ENCODE results near the gene ADAM33. TPM values are rescaled to one million over a fixed set of nuclear protein-coding genes. Genes with fewer than 3 reads are reported as not detected.

The ADAM33 gene
- total RNA-seq, 1 experiment from 2014 or later: not detected

DNA sequence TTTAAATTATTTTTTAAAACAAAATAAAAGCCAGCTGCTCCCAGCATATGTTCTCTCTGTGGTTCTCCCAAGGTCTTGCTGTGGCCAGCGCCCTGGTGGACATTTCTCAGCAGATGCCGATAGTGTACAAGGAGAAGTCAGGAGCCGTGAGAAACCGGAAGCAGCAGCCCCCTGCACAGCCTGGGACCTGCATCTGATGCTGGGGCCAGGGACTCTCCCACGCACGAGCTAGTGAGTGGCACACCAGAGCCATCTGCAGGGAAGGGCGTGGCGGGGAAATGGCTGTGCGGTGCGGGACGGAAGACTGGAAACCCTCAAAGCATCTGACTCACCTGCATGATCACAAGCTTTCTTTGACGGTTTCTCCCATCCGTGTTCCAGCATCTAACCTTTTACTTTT, 35.2 kb downstream of the ADAM33 start:
- H3K4me1 ChIP-seq (ENCODE audit: control insufficient read depth in 1 of 2, insufficient read depth in 2 of 2, low read length in 2 of 2): no peaks in the 10 kb centered on the region
- no peak overlapping the region for H3K4me3 ChIP-seq (replicated peaks in 1 of 2; ENCODE audit: low read depth in 1 of 2, low read length in 2 of 2)
- no peaks in the 10 kb centered on the region for H3K9me3 ChIP-seq (ENCODE audit: control insufficient read depth in 1 of 2, insufficient read depth in 1 of 2, low read depth in 1 of 2, low read length in 2 of 2)
- ChIA-PET RAD21 (ENCODE audit: low non-redundant PET in 1 of 2, low total read pairs in 2 of 2, uncharacterized antibody in 2 of 2, unreplicated experiment in 2 of 2) (no interaction called here), CTCF (no interaction called here), POLR2A (no interaction called here)
- intact Hi-C loops (cut with micrococcal nuclease): no loop called here
- no peak overlapping the region for H3K4me2 ChIP-seq (ENCODE audit: low read length)
- no peak for DNase-seq (ENCODE audit: low read depth, low spot score)
- no peak overlapping the region for H3K27ac ChIP-seq (ENCODE audit: low read depth, low read length)
- ATAC-seq: no peak
- H3K36me3 ChIP-seq (ENCODE audit: control insufficient read depth in 1 of 2, insufficient read depth in 2 of 2, low read length in 2 of 2): no peaks in the 10 kb centered on the region
- TF ChIP-seq EZH2 (IDR thresholded peaks at IDR 0.05): no peak
- TF ChIP-seq, protein P1, sequence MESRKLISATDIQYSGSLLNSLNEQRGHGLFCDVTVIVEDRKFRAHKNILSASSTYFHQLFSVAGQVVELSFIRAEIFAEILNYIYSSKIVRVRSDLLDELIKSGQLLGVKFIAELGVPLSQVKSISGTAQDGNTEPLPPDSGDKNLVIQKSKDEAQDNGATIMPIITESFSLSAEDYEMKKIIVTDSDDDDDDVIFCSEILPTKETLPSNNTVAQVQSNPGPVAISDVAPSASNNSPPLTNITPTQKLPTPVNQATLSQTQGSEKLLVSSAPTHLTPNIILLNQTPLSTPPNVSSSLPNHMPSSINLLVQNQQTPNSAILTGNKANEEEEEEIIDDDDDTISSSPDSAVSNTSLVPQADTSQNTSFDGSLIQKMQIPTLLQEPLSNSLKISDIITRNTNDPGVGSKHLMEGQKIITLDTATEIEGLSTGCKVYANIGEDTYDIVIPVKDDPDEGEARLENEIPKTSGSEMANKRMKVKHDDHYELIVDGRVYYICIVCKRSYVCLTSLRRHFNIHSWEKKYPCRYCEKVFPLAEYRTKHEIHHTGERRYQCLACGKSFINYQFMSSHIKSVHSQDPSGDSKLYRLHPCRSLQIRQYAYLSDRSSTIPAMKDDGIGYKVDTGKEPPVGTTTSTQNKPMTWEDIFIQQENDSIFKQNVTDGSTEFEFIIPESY (IDR thresholded peaks at IDR 0.05; ENCODE audit: extremely low read depth, insufficient replicate concordance, low read length): no peak
- TF ChIP-seq SIN3A (IDR thresholded peaks at IDR 0.05; ENCODE audit: low read depth): no peak
- TF ChIP-seq FOSL1 (IDR thresholded peaks at IDR 0.05; ENCODE audit: low read depth): no peak
- TF ChIP-seq, protein P2, sequence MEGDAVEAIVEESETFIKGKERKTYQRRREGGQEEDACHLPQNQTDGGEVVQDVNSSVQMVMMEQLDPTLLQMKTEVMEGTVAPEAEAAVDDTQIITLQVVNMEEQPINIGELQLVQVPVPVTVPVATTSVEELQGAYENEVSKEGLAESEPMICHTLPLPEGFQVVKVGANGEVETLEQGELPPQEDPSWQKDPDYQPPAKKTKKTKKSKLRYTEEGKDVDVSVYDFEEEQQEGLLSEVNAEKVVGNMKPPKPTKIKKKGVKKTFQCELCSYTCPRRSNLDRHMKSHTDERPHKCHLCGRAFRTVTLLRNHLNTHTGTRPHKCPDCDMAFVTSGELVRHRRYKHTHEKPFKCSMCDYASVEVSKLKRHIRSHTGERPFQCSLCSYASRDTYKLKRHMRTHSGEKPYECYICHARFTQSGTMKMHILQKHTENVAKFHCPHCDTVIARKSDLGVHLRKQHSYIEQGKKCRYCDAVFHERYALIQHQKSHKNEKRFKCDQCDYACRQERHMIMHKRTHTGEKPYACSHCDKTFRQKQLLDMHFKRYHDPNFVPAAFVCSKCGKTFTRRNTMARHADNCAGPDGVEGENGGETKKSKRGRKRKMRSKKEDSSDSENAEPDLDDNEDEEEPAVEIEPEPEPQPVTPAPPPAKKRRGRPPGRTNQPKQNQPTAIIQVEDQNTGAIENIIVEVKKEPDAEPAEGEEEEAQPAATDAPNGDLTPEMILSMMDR (IDR thresholded peaks at IDR 0.05 in 2 of 3, conservative IDR thresholded peaks at IDR 0.05 in 1 of 3; ENCODE audit: borderline replicate concordance in 1 of 3, insufficient read depth in 1 of 3, low read depth in 2 of 3, low read length in 2 of 3): no peak
- TF ChIP-seq, protein P3, sequence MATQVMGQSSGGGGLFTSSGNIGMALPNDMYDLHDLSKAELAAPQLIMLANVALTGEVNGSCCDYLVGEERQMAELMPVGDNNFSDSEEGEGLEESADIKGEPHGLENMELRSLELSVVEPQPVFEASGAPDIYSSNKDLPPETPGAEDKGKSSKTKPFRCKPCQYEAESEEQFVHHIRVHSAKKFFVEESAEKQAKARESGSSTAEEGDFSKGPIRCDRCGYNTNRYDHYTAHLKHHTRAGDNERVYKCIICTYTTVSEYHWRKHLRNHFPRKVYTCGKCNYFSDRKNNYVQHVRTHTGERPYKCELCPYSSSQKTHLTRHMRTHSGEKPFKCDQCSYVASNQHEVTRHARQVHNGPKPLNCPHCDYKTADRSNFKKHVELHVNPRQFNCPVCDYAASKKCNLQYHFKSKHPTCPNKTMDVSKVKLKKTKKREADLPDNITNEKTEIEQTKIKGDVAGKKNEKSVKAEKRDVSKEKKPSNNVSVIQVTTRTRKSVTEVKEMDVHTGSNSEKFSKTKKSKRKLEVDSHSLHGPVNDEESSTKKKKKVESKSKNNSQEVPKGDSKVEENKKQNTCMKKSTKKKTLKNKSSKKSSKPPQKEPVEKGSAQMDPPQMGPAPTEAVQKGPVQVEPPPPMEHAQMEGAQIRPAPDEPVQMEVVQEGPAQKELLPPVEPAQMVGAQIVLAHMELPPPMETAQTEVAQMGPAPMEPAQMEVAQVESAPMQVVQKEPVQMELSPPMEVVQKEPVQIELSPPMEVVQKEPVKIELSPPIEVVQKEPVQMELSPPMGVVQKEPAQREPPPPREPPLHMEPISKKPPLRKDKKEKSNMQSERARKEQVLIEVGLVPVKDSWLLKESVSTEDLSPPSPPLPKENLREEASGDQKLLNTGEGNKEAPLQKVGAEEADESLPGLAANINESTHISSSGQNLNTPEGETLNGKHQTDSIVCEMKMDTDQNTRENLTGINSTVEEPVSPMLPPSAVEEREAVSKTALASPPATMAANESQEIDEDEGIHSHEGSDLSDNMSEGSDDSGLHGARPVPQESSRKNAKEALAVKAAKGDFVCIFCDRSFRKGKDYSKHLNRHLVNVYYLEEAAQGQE (IDR thresholded peaks at IDR 0.05; ENCODE audit: low read depth): no peak
- no peak for TF ChIP-seq ZNF274 (IDR thresholded peaks at IDR 0.05; ENCODE audit: low read depth, low read length)
- TF ChIP-seq ELF1 (IDR thresholded peaks at IDR 0.05; ENCODE audit: borderline replicate concordance, low read depth): no peak
- no peak for TF ChIP-seq SRF (IDR thresholded peaks at IDR 0.05; ENCODE audit: low read depth)
- no peak for TF ChIP-seq RAD21 (IDR thresholded peaks at IDR 0.05; ENCODE audit: low read depth)
- TF ChIP-seq TCF7L2 (IDR thresholded peaks at IDR 0.05; ENCODE audit: borderline replicate concordance, extremely low read depth, insufficient read depth, insufficient read length): no peak
- no peak for TF ChIP-seq POLR2AphosphoS5 (IDR thresholded peaks at IDR 0.05; ENCODE audit: low read depth, low read length)
- TF ChIP-seq ZFX (IDR thresholded peaks at IDR 0.05): no peak
- no peak for TF ChIP-seq JUND (IDR thresholded peaks at IDR 0.05)
- no peak for TF ChIP-seq EGR1 (IDR thresholded peaks at IDR 0.05; ENCODE audit: low read depth)
- TF ChIP-seq, protein P4, sequence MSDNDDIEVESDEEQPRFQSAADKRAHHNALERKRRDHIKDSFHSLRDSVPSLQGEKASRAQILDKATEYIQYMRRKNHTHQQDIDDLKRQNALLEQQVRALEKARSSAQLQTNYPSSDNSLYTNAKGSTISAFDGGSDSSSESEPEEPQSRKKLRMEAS (IDR thresholded peaks at IDR 0.05): no peak
- TF ChIP-seq SP1 (IDR thresholded peaks at IDR 0.05; ENCODE audit: low read depth): no peak
- TF ChIP-seq, protein P5, sequence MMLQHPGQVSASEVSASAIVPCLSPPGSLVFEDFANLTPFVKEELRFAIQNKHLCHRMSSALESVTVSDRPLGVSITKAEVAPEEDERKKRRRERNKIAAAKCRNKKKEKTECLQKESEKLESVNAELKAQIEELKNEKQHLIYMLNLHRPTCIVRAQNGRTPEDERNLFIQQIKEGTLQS (IDR thresholded peaks at IDR 0.05): no peak
- no peak for TF ChIP-seq POLR2A (IDR thresholded peaks at IDR 0.05; ENCODE audit: borderline replicate concordance, extremely low read depth, insufficient read depth, insufficient read length)
- H2AFZ ChIP-seq (ENCODE audit: low read depth, low read length, poor library complexity, severe bottlenecking): no peak overlapping the region
- H3K79me2 ChIP-seq (ENCODE audit: insufficient read depth, low read length): no peaks in the 10 kb centered on the region
- H3K9me2 ChIP-seq (ENCODE audit: insufficient read depth): no peaks in the 10 kb centered on the region
- no peaks in the 10 kb centered on the region for H3K27me3 ChIP-seq (ENCODE audit: insufficient read depth, low read length)
- no peaks in the 10 kb centered on the region for H4K20me1 ChIP-seq (ENCODE audit: insufficient read depth)
- H3K9ac ChIP-seq (ENCODE audit: low read length): no peak overlapping the region
- no TSS peak for BruUV-seq (replicated peaks)

All from HCT116 (cell line).